Activated CD8-positive, alpha-beta memory T cell treated with anti-CD3 and anti-CD28 coated beads, Interleukin-2, amount 50 U/mL, for 1 hour (primary cell): ENCODE results near the gene HEPACAM2.

Experiments
- DNase-seq: peaks from one replicate; pipeline ENCODE4 v3.0.0-alpha.2; 2020; ENCODE audit errors: extremely low read depth

The HEPACAM2 gene

GRCh38 chr7:93147363-93147762 is 78.9 kb downstream of the HEPACAM2 start:
- DNase-seq = no peak

- DNase-seq = no peak
These were observed 79.7 kb downstream of the HEPACAM2 start for GRCh38 chr7:93146472-93147141.

- no peak for DNase-seq
These were observed 80.2 kb downstream of the HEPACAM2 start for GRCh38 chr7:93146036-93146435.

- DNase-seq = no peak
These were observed 80.9 kb downstream of the HEPACAM2 start for GRCh38 chr7:93145354-93145753.

- DNase-seq = no peak
These were observed 84.1 kb downstream of the HEPACAM2 start for GRCh38 chr7:93142127-93142526.

GRCh38 chr7:93140582-93141191 is 85.6 kb downstream of the HEPACAM2 start:
- DNase-seq = no peak

GRCh38 chr7:93138576-93138975 is 87.7 kb downstream of the HEPACAM2 start:
- no peak for DNase-seq
